Karpas-422 (cell line): Measurements from ENCODE around the gene LCN10. TPM values are rescaled to one million over a fixed set of nuclear protein-coding genes. Genes with fewer than 3 reads are reported as not detected.
"Not testable (repeated sequence)": the region's sequence is repeated elsewhere in the genome, so short reads cannot be mapped to it uniquely, and the experiment has no call there.

ENCODE experiments used
- DNase-seq: peaks from one replicate; pipeline ENCODE4 v3.0.0-alpha.2; 2015
- H2AFZ ChIP-seq: fragments of 200-600 bp; sonication (generic); 2 replicates; pipeline ENCODE4 v1.6.1; 2014; ENCODE audit warnings: antibody characterized with exemption, low read length, mixed read lengths
- H3K27ac ChIP-seq: fragments of 200-600 bp; sonication (generic); 2 replicates; pipeline ENCODE4 v1.5.1; 2014; ENCODE audit warnings: mild to moderate bottlenecking, low read length, moderate library complexity
- H3K27me3 ChIP-seq: fragments of 200-600 bp; sonication (generic); 2 replicates; pipeline ENCODE4 v1.6.1; 2014; ENCODE audit warnings: low read length, mixed read lengths
- H3K36me3 ChIP-seq: fragments of 200-600 bp; sonication (generic); 2 replicates; pipeline ENCODE4 v1.6.1; 2014; ENCODE audit warnings: low read length, mixed read lengths; ENCODE audit not compliant: insufficient read depth
- H3K4me1 ChIP-seq: fragments of 200-600 bp; sonication (generic); 2 replicates; pipeline ENCODE4 v1.6.1; 2014; ENCODE audit warnings: mild to moderate bottlenecking, low read length, mixed read lengths
- H3K4me2 ChIP-seq: fragments of 200-600 bp; sonication (generic); 2 replicates; pipeline ENCODE4 v1.6.1; 2014; ENCODE audit warnings: low read length, low read depth, mild to moderate bottlenecking; ENCODE audit not compliant: poor library complexity, severe bottlenecking
- H3K4me3 ChIP-seq: fragments of 200-600 bp; sonication (generic); 2 replicates; pipeline ENCODE4 v1.5.1; 2014; ENCODE audit warnings: mild to moderate bottlenecking, antibody characterized with exemption, low read length, mixed read lengths
- H3K79me2 ChIP-seq: fragments of 200-600 bp; sonication (generic); 2 replicates; pipeline ENCODE4 v1.6.1; 2014; ENCODE audit warnings: mild to moderate bottlenecking, low read length, mixed read lengths
- H3K9ac ChIP-seq: fragments of 200-600 bp; sonication (generic); 2 replicates; pipeline ENCODE4 v1.6.0; 2014; ENCODE audit warnings: low read length
- H3K9me2 ChIP-seq: fragments of 200-600 bp; sonication (generic), shearing (Covaris generic); replicated peaks from 2 replicates; pipeline ENCODE4 v1.6.0; 2014; ENCODE audit warnings: mild to moderate bottlenecking, low read length, moderate library complexity; ENCODE audit not compliant: insufficient read depth
- H3K9me3 ChIP-seq: fragments of 300-700, 200-600 bp; sonication (generic); 2 replicates; pipeline ENCODE4 v1.6.1; 2014; ENCODE audit warnings: low read length, mixed read lengths
- H4K20me1 ChIP-seq: fragments of 200-600 bp; sonication (generic); 2 replicates; pipeline ENCODE4 v1.6.1; 2014; ENCODE audit warnings: mild to moderate bottlenecking, antibody characterized with exemption, low read length, low read depth; ENCODE audit not compliant: insufficient read depth
- total RNA-seq: library from RNA; depleted of rRNA; stranded (reverse); fragments of >200 nt; shearing (Covaris generic); gene quantifications from 2 replicates; pipeline ENCODE4 v1.2.3, GENCODE V29; 2014; ENCODE audit warnings: low replicate concordance

LCN10 gene
- total RNA-seq, 1 experiment from 2014 or later, result not detected

- H3K27ac ChIP-seq, H3K27me3 ChIP-seq, H3K4me2 ChIP-seq, DNase-seq, H3K36me3 ChIP-seq, H3K4me3 ChIP-seq, H2AFZ ChIP-seq, H3K9me2 ChIP-seq, H3K9ac ChIP-seq, H3K4me1 ChIP-seq, H3K79me2 ChIP-seq, H4K20me1 ChIP-seq: not testable (repeated sequence)
- H3K9me3 ChIP-seq, result peaks cover 12% of the 10 kb centered on the region
Measured at GRCh38 chr9:136755302-136756133, 12.8 kb upstream of the LCN10 start.

- H3K9ac ChIP-seq, result no peak overlapping the region
- H3K4me1 ChIP-seq, result no peaks in the 10 kb centered on the region
- no peak overlapping the region for H3K4me3 ChIP-seq
- H3K79me2 ChIP-seq, result no peaks in the 10 kb centered on the region
- no peak for DNase-seq
- H3K9me2 ChIP-seq, result no peaks in the 10 kb centered on the region
- H3K27ac ChIP-seq, result no peak overlapping the region
- peaks cover 12% of the 10 kb centered on the region for H3K9me3 ChIP-seq
- peaks cover 3% of the 10 kb centered on the region; the same call in 1 of the 2 replicates for H3K27me3 ChIP-seq
- no peaks in the 10 kb centered on the region for H4K20me1 ChIP-seq
- no peak overlapping the region for H2AFZ ChIP-seq
- H3K36me3 ChIP-seq, result no peaks in the 10 kb centered on the region; the same call in 1 of the 2 replicates
- H3K4me2 ChIP-seq, result no peak overlapping the region
Measured at GRCh38 chr9:136754626-136755301, 12.0 kb upstream of the LCN10 start.

DNA sequence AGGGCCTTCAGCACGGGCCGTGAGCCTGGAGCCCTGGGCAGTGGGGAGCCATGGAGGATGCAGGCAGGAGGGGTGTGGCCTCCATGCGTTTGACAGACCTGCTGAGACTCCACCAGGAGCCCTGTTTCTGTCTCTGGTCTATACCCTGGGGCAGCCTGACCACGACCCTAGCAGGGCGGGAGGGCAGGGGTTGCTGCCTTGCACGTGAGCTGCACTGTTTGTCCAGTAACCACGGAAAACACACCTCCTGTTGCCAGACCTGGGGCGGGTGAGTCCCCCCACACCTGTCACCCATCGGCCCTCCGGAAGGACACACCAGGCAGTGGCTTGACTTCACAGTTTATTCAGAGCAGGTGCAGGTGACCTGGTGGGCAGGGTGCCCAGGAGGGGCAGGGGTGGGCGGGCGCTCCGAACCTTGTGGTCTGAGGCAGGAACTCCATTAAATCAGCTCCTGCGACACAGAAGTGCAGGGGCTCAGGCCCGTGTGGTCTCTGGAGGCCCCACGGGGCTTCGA is 11.4 kb upstream of the LCN10 start:
- H3K36me3 ChIP-seq, result no peaks in the 10 kb centered on the region; the same call in 1 of the 2 replicates
- peaks cover 3% of the 10 kb centered on the region; the same call in 1 of the 2 replicates for H3K27me3 ChIP-seq

GRCh38 chr9:136753371-136754058 is 10.8 kb upstream of the LCN10 start:
- Histone ChIP-seq H3K27me3 (peaks cover 3% of the 10 kb centered on the region; the same call in 1 of the 2 replicates), H3K27ac (no peak overlapping the region), H4K20me1 (no peaks in the 10 kb centered on the region), H3K4me3 (no peak overlapping the region), H2AFZ (no peak overlapping the region), H3K4me1 (no peaks in the 10 kb centered on the region), H3K4me2 (no peak overlapping the region), H3K79me2 (no peaks in the 10 kb centered on the region), H3K9me3 (peaks cover 12% of the 10 kb centered on the region), H3K36me3 (no peaks in the 10 kb centered on the region; the same call in 1 of the 2 replicates), H3K9ac (no peak overlapping the region), H3K9me2 (no peaks in the 10 kb centered on the region)
- DNase-seq, result no peak

More for the DNA sequence above, 11.4 kb upstream of the LCN10 start:
- Histone ChIP-seq H4K20me1 (no peaks in the 10 kb centered on the region), H3K9me2 (no peaks in the 10 kb centered on the region), H3K4me3 (no peak overlapping the region), H3K9me3 (peaks cover 12% of the 10 kb centered on the region), H3K79me2 (no peaks in the 10 kb centered on the region), H3K27ac (no peak overlapping the region), H3K9ac (no peak overlapping the region), H3K4me1 (no peaks in the 10 kb centered on the region), H2AFZ (no peak overlapping the region), H3K4me2 (no peak overlapping the region)
- DNase-seq, result no peak

DNA sequence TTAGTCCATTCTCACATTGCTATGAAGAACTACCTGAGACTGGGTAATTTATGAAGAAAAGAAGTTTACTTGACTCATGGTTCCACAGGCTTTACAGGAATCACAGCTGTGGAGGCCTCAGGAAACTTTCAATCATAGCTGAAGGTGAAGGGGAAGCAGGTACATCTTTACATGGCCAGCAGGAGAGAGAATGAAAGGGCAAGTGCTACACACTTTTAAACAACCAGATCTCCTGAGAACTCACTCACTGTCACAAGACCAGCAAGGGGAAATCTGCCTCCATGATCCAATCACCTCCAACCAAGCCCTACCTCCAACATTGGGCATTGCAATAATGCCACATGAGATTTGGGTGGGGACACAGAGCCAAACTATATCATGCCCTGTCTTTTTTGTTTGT is 9.1 kb upstream of the LCN10 start:
- Histone ChIP-seq H3K36me3 (no peaks in the 10 kb centered on the region; the same call in 1 of the 2 replicates), H2AFZ (no peak overlapping the region), H3K9ac (no peak overlapping the region), H3K79me2 (no peaks in the 10 kb centered on the region), H3K4me2 (no peak overlapping the region), H3K9me2 (no peaks in the 10 kb centered on the region), H3K4me1 (no peaks in the 10 kb centered on the region), H3K27ac (no peak overlapping the region), H3K4me3 (no peak overlapping the region), H3K9me3 (peaks cover 12% of the 10 kb centered on the region), H4K20me1 (peaks cover under 1% of the 10 kb centered on the region; the same call in 1 of the 2 replicates), H3K27me3 (peaks cover 3% of the 10 kb centered on the region; the same call in 1 of the 2 replicates)
- DNase-seq, result no peak

- no peak overlapping the region for H3K4me2 ChIP-seq
- no peaks in the 10 kb centered on the region for H3K79me2 ChIP-seq
- H4K20me1 ChIP-seq, result peaks cover 3% of the 10 kb centered on the region; the same call in 1 of the 2 replicates
- H3K27ac ChIP-seq, result no peak overlapping the region
- no peaks in the 10 kb centered on the region; the same call in 1 of the 2 replicates for H3K36me3 ChIP-seq
- no peak for DNase-seq
- H3K27me3 ChIP-seq, result peaks cover 3% of the 10 kb centered on the region; the same call in 1 of the 2 replicates
- no peak overlapping the region for H2AFZ ChIP-seq
- no peak overlapping the region for H3K9ac ChIP-seq
- H3K4me3 ChIP-seq, result no peak overlapping the region
- H3K9me2 ChIP-seq, result no peaks in the 10 kb centered on the region
- no peaks in the 10 kb centered on the region for H3K4me1 ChIP-seq
- peaks cover 12% of the 10 kb centered on the region for H3K9me3 ChIP-seq
Measured at GRCh38 chr9:136751244-136751643, 8.5 kb upstream of the LCN10 start.

DNA sequence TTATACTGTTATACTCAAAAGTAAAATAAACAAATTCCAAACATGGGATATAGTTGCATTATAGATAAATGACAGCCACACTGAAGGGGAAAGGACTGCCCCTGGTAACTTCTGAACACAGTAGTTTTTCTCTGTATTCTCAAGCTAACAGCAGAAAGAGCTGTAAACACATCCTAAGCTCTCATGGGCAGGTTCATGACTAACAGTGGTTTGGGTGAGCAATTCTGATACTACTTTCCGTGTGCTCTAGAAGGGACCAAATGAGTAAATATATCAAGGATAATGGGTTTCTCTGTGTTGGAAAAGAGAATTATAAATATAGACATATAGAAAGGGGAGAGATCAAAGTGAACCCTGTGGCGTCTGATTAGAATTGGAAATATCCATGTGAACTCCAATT is 7.8 kb upstream of the LCN10 start:
- no peak overlapping the region for H2AFZ ChIP-seq
- H3K9me3 ChIP-seq, result peaks cover 12% of the 10 kb centered on the region
- no peak overlapping the region for H3K9ac ChIP-seq
- no peaks in the 10 kb centered on the region; the same call in 1 of the 2 replicates for H3K36me3 ChIP-seq
- H3K4me3 ChIP-seq, result no peak overlapping the region
- peaks cover 3% of the 10 kb centered on the region; the same call in 1 of the 2 replicates for H3K27me3 ChIP-seq
- H4K20me1 ChIP-seq, result peaks cover 3% of the 10 kb centered on the region; the same call in 1 of the 2 replicates
- H3K79me2 ChIP-seq, result no peaks in the 10 kb centered on the region
- H3K27ac ChIP-seq, result no peak overlapping the region
- H3K4me2 ChIP-seq, result no peak overlapping the region
- no peak for DNase-seq
- no peaks in the 10 kb centered on the region for H3K4me1 ChIP-seq
- H3K9me2 ChIP-seq, result no peaks in the 10 kb centered on the region
